PC-9 (cell line): ENCODE data around the gene PPP2R5C. TPM values are rescaled to one million over a fixed set of nuclear protein-coding genes. Genes with fewer than 3 reads are reported as not detected.

Experiments
- BruUV-seq: library from RNA; stranded (reverse); fragments of 400-500 nt; replicated peaks from 2 replicates; lab custom pipeline; 2021; lab: Mats Ljungman, UMichigan
- CTCF ChIA-PET: fragments of 300-600 bp; sonication (Branson Sonifier 250); formaldehyde crosslinking; loops from one replicate; lab custom pipeline; 2022; ENCODE audit warnings: antibody characterized with exemption; lab: Charles Lee
- POLR2A ChIA-PET: fragments of 300-600 bp; sonication (Branson Sonifier 250); formaldehyde crosslinking; loops from one replicate; lab custom pipeline; 2022; ENCODE audit warnings: antibody characterized with exemption; ENCODE audit not compliant: unreplicated experiment; lab: Charles Lee
- DNase-seq, 2 experiments: peaks; one replicate each; pipeline versions ENCODE4 v3.0.0 to v3.0.0-alpha.2; 2015 to 2022; ENCODE audit warnings: mixed read lengths in 1 of 2
- H2AFZ ChIP-seq: fragments of 200-600 bp; sonication (generic); 2 replicates; pipeline ENCODE4 v1.8.1; 2017; ENCODE audit warnings: antibody characterized with exemption
- H3F3A ChIP-seq: fragments of 200-600 bp; sonication (generic); 2 replicates; pipeline ENCODE4 v1.8.1; 2017; ENCODE audit warnings: antibody characterized with exemption, mild to moderate bottlenecking, low read depth; ENCODE audit not compliant: insufficient read depth
- H3K27ac ChIP-seq: fragments of 200-600 bp; sonication (generic); 2 replicates; pipeline ENCODE4 v1.6.1; 2016; ENCODE audit warnings: mixed run types
- H3K27me3 ChIP-seq: fragments of 200-600 bp; sonication (generic); 2 replicates; pipeline ENCODE4 v1.6.1; 2016; ENCODE audit warnings: low read depth, mixed run types; ENCODE audit not compliant: insufficient read depth
- H3K36me3 ChIP-seq: fragments of 200-600 bp; sonication (generic); 2 replicates; pipeline ENCODE4 v1.6.1; 2016; ENCODE audit warnings: low read depth, mixed run types
- H3K4me1 ChIP-seq: fragments of 200-600 bp; sonication (generic); replicated peaks from 2 replicates; pipeline ENCODE4 v1.6.1; 2016; ENCODE audit warnings: mixed run types; ENCODE audit not compliant: insufficient read depth
- H3K4me2 ChIP-seq: fragments of 200-600 bp; sonication (generic); 2 replicates; pipeline ENCODE4 v1.6.1; 2017; ENCODE audit warnings: mixed run types
- H3K4me3 ChIP-seq: fragments of 200-600 bp; sonication (generic); 2 replicates; pipeline ENCODE4 v1.6.1; 2016; ENCODE audit warnings: mixed run types
- H3K79me2 ChIP-seq: fragments of 200-600 bp; sonication (generic); 2 replicates; pipeline ENCODE4 v1.6.1; 2017; ENCODE audit warnings: low read depth, mixed run types
- H3K9me2 ChIP-seq: fragments of 200-600 bp; sonication (generic); 2 replicates; pipeline ENCODE4 v1.8.1; 2017; ENCODE audit warnings: mild to moderate bottlenecking; ENCODE audit not compliant: insufficient read depth
- H3K9me3 ChIP-seq: fragments of 200-600 bp; sonication (generic); 2 replicates; pipeline ENCODE4 v1.8.1; 2016; ENCODE audit warnings: low read depth; ENCODE audit not compliant: insufficient read depth
- H4K20me1 ChIP-seq: fragments of 200-600 bp; sonication (generic); 2 replicates; pipeline ENCODE4 v1.8.1; 2017; ENCODE audit not compliant: insufficient read depth
- CTCF ChIP-seq: fragments of 200-600 bp; sonication (generic); conservative IDR thresholded peaks from 2 replicates; pipeline ENCODE4 v1.6.1; 2017; ENCODE audit warnings: mixed run types, antibody characterized with exemption, mild to moderate bottlenecking, moderate library complexity
- EZH2 ChIP-seq: fragments of 200-600 bp; sonication (generic); IDR thresholded peaks from 2 replicates; pipeline ENCODE4 v1.8.0; 2017; ENCODE audit warnings: antibody characterized with exemption, low read depth
- intact Hi-C: fragments of 100-400 bp; cut with micrococcal nuclease; formaldehyde crosslinking; loops from one replicate; pipeline ENCODE4 v1.10.0; 2022; ENCODE audit not compliant: unreplicated experiment
- total RNA-seq: library from RNA; stranded (reverse); gene quantifications from 2 replicates; pipeline ENCODE4 v1.2.3, GENCODE V29; 2021

Gene PPP2R5C
- total RNA-seq, 1 experiment from 2014 or later = 401 TPM

GRCh38 chr14:101888182-101888581 lies 126.7 kb downstream of the PPP2R5C start:
- Histone ChIP-seq H3F3A (peaks cover 8% of the 10 kb centered on the region), H3K79me2 (no peaks in the 10 kb centered on the region), H3K27me3 (no peaks in the 10 kb centered on the region), H3K4me3 (no peak overlapping the region), H3K4me2 (no peak overlapping the region), H3K4me1 (no peaks in the 10 kb centered on the region), H3K9me3 (no peaks in the 10 kb centered on the region), H4K20me1 (no peaks in the 10 kb centered on the region), H2AFZ (no peak overlapping the region), H3K27ac (no peak overlapping the region), H3K9me2 (no peaks in the 10 kb centered on the region), H3K36me3 (peaks cover 36% of the 10 kb centered on the region)
- TF ChIP-seq CTCF = no peak
- no peak for TF ChIP-seq EZH2
- ChIA-PET POLR2A (no interaction called here), CTCF (no interaction called here)
- no TSS peak for BruUV-seq
- intact Hi-C loops = no loop called here
- DNase-seq = no peak

- intact Hi-C loops = no loop called here
- H4K20me1 ChIP-seq = no peaks in the 10 kb centered on the region
These were observed 127.9 kb downstream of the PPP2R5C start for GRCh38 chr14:101889366-101889765.

GRCh38 chr14:101889898-101890297 lies 128.4 kb downstream of the PPP2R5C start:
- ChIA-PET POLR2A (interaction anchor here (0.6 to 0.9 kb wide), 2 partner anchors 58 to 209 kb away, joined by 3 read pairs; no protein-coding TSS in a partner anchor), CTCF (no interaction called here)
- peaks cover 20% of the 10 kb centered on the region for H3F3A ChIP-seq
- TF ChIP-seq CTCF (peak; percentile 31; the same call in 1 of the 2 replicates), EZH2 (no peak)
- no peaks in the 10 kb centered on the region for H4K20me1 ChIP-seq
- H3K9me2 ChIP-seq = no peaks in the 10 kb centered on the region
- no peak overlapping the region for H3K4me2 ChIP-seq
- H3K4me1 ChIP-seq = no peaks in the 10 kb centered on the region
- no peaks in the 10 kb centered on the region for H3K79me2 ChIP-seq
- H3K4me3 ChIP-seq = no peak overlapping the region
- peaks cover 40% of the 10 kb centered on the region for H3K36me3 ChIP-seq
- BruUV-seq = no TSS peak
- no peak overlapping the region for H3K27ac ChIP-seq
- intact Hi-C loops = loop anchor here (1.0 kb wide), 1 partner anchor 183 kb away; no protein-coding TSS in a partner anchor
- H3K9me3 ChIP-seq = no peaks in the 10 kb centered on the region
- peak in 1 of 2 experiments; percentile 46 for DNase-seq
- no peaks in the 10 kb centered on the region for H3K27me3 ChIP-seq
- H2AFZ ChIP-seq = no peak overlapping the region

More at GRCh38 chr14:101889366-101889765, 127.9 kb downstream of the PPP2R5C start:
- Histone ChIP-seq H3K27me3 (no peaks in the 10 kb centered on the region), H3K4me1 (no peaks in the 10 kb centered on the region), H3K9me3 (no peaks in the 10 kb centered on the region), H3K36me3 (peaks cover 35% of the 10 kb centered on the region), H2AFZ (no peak overlapping the region), H3K27ac (no peak overlapping the region), H3K9me2 (no peaks in the 10 kb centered on the region), H3K4me3 (no peak overlapping the region), H3F3A (peaks cover 19% of the 10 kb centered on the region), H3K79me2 (no peaks in the 10 kb centered on the region), H3K4me2 (no peak overlapping the region)
- no peak for DNase-seq
- TF ChIP-seq CTCF (no peak), EZH2 (no peak)
- BruUV-seq = no TSS peak
- ChIA-PET CTCF (no interaction called here), POLR2A (no interaction called here)
